K562 (cell line): Measurements from ENCODE around the gene PPM1E. TPM values are rescaled to one million over a fixed set of nuclear protein-coding genes. Genes with fewer than 3 reads are reported as not detected.
A peak's percentile ranks its signal among the peaks of the same experiment; 100 is the strongest.

Source experiments
- ATAC-seq: fragments of 200-7000 bp; cut with Tn5 transposase; 3 replicates; pipeline ENCODE4 v1.9.1; 2020; ENCODE audit warnings: moderate library complexity
- BruUV-seq: library from RNA; stranded (reverse); fragments of 400-500 nt; replicated peaks from 2 replicates; lab custom pipeline; 2021; lab: Mats Ljungman, UMichigan
- CTCF ChIA-PET: fragments of 300-600 bp; formaldehyde crosslinking; extraction: SDS; loops from one replicate; lab custom pipeline; 2021; ENCODE audit warnings: low intra/inter-chr PET ratio; lab: Yijun Ruan, JAX
- POLR2A ChIA-PET: fragments of 300-600, 350-650 bp; sonication (Branson Sonifier 250); formaldehyde crosslinking; extraction: SDS; loops from one replicate; lab custom pipeline; 2021; ENCODE audit warnings: antibody characterized with exemption, inconsistent platforms; lab: Yijun Ruan, JAX
- DNase-seq, 4 experiments: peaks; one replicate each; pipeline versions ENCODE4 v3.0.0 to v3.0.0-alpha.2; 2011 to 2018; ENCODE audit warnings: low spot score in 3 of 4, mixed read lengths in 3 of 4; ENCODE audit errors: extremely low read depth in 1 of 4
- FAIRE-seq: peaks from 2 replicates; lab custom pipeline; 2011; peaks lifted over from hg19 to GRCh38; lab: Jason Lieb, UNC
- H2AFZ ChIP-seq: 2 replicates; pipeline ENCODE4 v1.6.0; 2011; ENCODE audit warnings: low read depth, low read length, control low read depth, inconsistent platforms
- H3K27ac ChIP-seq: fragments of 200-600 bp; 3 replicates; pipeline ENCODE4 v1.8.0; 2011; ENCODE audit warnings: low read depth, mild to moderate bottlenecking, control low read depth, inconsistent platforms, low read length, moderate library complexity, mixed read lengths; ENCODE audit errors: extremely low read depth
- H3K27me3 ChIP-seq, 2 experiments: fragments of 300-600 bp in 1 of 2; 2 replicates in 1 of 2; 3 replicates in 1 of 2; pipeline versions ENCODE4 v1.6.0 to v1.8.0; 2011; ENCODE audit warnings: inconsistent platforms in 2 of 2, low read length in 2 of 2, mild to moderate bottlenecking in 1 of 2, mixed read lengths in 1 of 2, moderate library complexity in 1 of 2; ENCODE audit not compliant: control insufficient read depth in 2 of 2, insufficient read depth in 2 of 2
- H3K36me3 ChIP-seq: fragments of 300-600 bp; 3 replicates; pipeline ENCODE4 v1.8.0; 2011; ENCODE audit warnings: mild to moderate bottlenecking, low read length, inconsistent platforms; ENCODE audit not compliant: control insufficient read depth, insufficient read depth
- H3K4me1 ChIP-seq, 2 experiments: fragments of 200-600 bp in 1 of 2; replicated peaks in 1 of 2; 2 replicates in 1 of 2; 3 replicates in 1 of 2; pipeline versions ENCODE4 v1.5.1 to v1.8.0; 2011; ENCODE audit warnings: inconsistent platforms in 2 of 2, low read length in 2 of 2, mild to moderate bottlenecking in 1 of 2, mixed read lengths in 1 of 2, moderate library complexity in 1 of 2; ENCODE audit not compliant: control insufficient read depth in 2 of 2, insufficient read depth in 2 of 2
- H3K4me2 ChIP-seq: 2 replicates; pipeline ENCODE4 v1.6.1; 2011; ENCODE audit warnings: low read length, control low read depth, inconsistent platforms, mixed read lengths; ENCODE audit not compliant: insufficient read depth
- H3K4me3 ChIP-seq: fragments of 200-600 bp; sonication (generic), shearing (Covaris generic); 2 replicates; pipeline ENCODE4 v1.5.1; 2016; ENCODE audit warnings: control low read depth, inconsistent platforms
- H3K79me2 ChIP-seq: fragments of 200-600 bp; 3 replicates; pipeline ENCODE4 v1.8.0; 2011; ENCODE audit warnings: low read length, inconsistent platforms; ENCODE audit not compliant: control insufficient read depth, insufficient read depth
- H3K9ac ChIP-seq, 2 experiments: 2 replicates each; pipeline versions ENCODE4 v1.6.0 to v1.6.1; 2011; ENCODE audit warnings: low read depth in 2 of 2, low read length in 2 of 2, control low read depth in 1 of 2, inconsistent platforms in 1 of 2, mild to moderate bottlenecking in 1 of 2, mixed read lengths in 1 of 2; ENCODE audit not compliant: insufficient read depth in 1 of 2
- H3K9me1 ChIP-seq: one replicate; pipeline ENCODE4 v1.6.0; 2011; ENCODE audit warnings: inconsistent platforms, mild to moderate bottlenecking, low read length, moderate library complexity; ENCODE audit not compliant: control insufficient read depth, insufficient read depth
- H3K9me3 ChIP-seq: replicated peaks from 2 replicates; pipeline ENCODE4 v1.5.1; 2011; ENCODE audit warnings: low read depth, low read length, inconsistent platforms; ENCODE audit not compliant: control insufficient read depth, insufficient read depth
- H4K20me1 ChIP-seq: replicated peaks from 2 replicates; pipeline ENCODE4 v1.6.1; 2011; ENCODE audit warnings: low read length, inconsistent platforms, mixed read lengths; ENCODE audit not compliant: control insufficient read depth, insufficient read depth
- ARID1B ChIP-seq: fragments of 450-650 bp; IDR thresholded peaks from 2 replicates; pipeline ENCODE4 v1.6.1; 2016; ENCODE audit warnings: antibody characterized with exemption, mild to moderate bottlenecking, inconsistent platforms
- USF2 ChIP-seq: sonication (generic); formaldehyde crosslinking; IDR thresholded peaks from 2 replicates; pipeline ENCODE4 v1.5.0; 2020; ENCODE audit warnings: missing genetic modification reagents
- ZBTB33 ChIP-seq: sonication (generic); formaldehyde crosslinking; IDR thresholded peaks from 2 replicates; pipeline ENCODE4 v1.8.1; 2023; ENCODE audit warnings: mild to moderate bottlenecking, missing genetic modification reagents
- WGBS: fragments of 100-300 bp; shearing (Covaris generic); methylation state at CpG from one replicate; pipeline ENCODE4 v1.1.6; 2016; ENCODE audit warnings: low coverage, mixed read lengths; ENCODE audit not compliant: insufficient coverage; ENCODE audit errors: missing lambda C conversion rate; 5-methylcytosine and 5-hydroxymethylcytosine counted together
- in situ Hi-C: fragments of 300-500 bp; cut with MboI; formaldehyde crosslinking; loops from 4 replicates; pipeline ENCODE4 v1.15.0; 2018; ENCODE audit warnings: inconsistent platforms, mixed read lengths
- intact Hi-C: fragments of 100-400 bp; cut with micrococcal nuclease; formaldehyde crosslinking; loops from 2 replicates; pipeline ENCODE4 v1.14.2; 2022
- polyA plus RNA-seq, 8 experiments: library from polyadenylated mRNA; depleted of rRNA in 4 of 8; stranded (reverse) in 5 of 8; unstranded in 3 of 8; fragments of >200 nt; fragmentation: Nextera tagmentation in 2 of 8; fragmentation: Illumina TruSeq in 1 of 8; extraction: Ambion mirVana in 2 of 8; extraction: Trizol in 1 of 8; gene quantifications; 2 replicates each; pipeline versions ENCODE4 v1.2.1 to v1.2.3, GENCODE V29; 2011 to 2014; ENCODE audit warnings: inconsistent platforms in 1 of 8, missing spikeins in 1 of 8
- total RNA-seq, 7 experiments: library from RNA; depleted of rRNA in 6 of 7; stranded (reverse); fragments of >200 nt in 6 of 7; fragmentation: Illumina TruSeq in 2 of 7; extraction: Trizol in 2 of 7; gene quantifications; 2 replicates each; pipeline versions ENCODE4 v1.2.1 to v1.2.3, GENCODE V29; 2011 to 2021; ENCODE audit warnings: low replicate concordance in 1 of 7
- TF ChIP-seq, protein P1 (sequence below): fragments of 450-650 bp; IDR thresholded peaks from 2 replicates; pipeline ENCODE4 v1.6.1; 2016

Gene PPM1E
- total and polyA plus RNA-seq, 9 of the 15 experiments (the other 6 are each of a cell fraction or from before 2014, with no cell fraction given) = 1.0 to 5.7 (median 4.7) TPM

DNA sequence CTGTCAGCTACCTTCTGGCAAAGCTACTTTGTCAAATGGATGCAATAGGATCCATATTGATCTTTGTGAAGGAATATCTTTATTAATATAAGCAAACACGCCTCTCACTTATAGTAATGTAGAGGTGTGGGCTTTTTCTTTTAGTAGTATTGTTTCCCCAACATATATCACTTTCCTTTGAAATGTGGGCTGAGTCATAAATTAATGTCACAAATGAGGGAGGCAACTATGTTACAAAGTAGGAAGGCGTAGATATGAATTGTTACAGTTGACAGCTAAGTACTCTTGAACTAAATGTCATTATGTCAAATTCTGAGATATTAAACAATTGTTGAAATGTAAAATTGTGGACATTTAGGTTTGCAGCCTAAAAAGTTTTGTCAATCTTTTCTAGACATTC lies 2.6 kb upstream of the PPM1E start (continued):
- no peak for TF ChIP-seq ZBTB33 (CRISPR knock-in tag)
- TF ChIP-seq, protein P1, sequence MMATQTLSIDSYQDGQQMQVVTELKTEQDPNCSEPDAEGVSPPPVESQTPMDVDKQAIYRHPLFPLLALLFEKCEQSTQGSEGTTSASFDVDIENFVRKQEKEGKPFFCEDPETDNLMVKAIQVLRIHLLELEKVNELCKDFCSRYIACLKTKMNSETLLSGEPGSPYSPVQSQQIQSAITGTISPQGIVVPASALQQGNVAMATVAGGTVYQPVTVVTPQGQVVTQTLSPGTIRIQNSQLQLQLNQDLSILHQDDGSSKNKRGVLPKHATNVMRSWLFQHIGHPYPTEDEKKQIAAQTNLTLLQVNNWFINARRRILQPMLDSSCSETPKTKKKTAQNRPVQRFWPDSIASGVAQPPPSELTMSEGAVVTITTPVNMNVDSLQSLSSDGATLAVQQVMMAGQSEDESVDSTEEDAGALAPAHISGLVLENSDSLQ = peak; percentile 78

DNA sequence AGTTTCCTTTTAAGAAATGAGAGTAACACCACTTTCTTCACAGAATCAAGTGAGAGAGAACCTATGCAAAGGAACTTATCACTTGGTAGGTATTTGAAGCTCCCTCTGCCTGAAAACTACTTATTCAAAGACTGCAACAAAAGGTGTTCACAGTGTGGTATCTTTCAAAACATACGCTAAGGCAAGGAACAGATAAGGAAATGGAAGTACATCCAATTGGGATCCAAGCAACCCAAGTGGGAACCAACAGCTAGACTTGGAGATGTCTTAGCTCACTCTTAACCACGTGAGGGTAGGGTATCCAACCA lies 431 bp upstream of the PPM1E start:
- no peaks in the 10 kb centered on the region for H3K9me3 ChIP-seq
- intact Hi-C loops (no loop called here), in situ Hi-C loops (no loop called here)
- no peaks in the 10 kb centered on the region for H3K36me3 ChIP-seq
- H3K27me3 ChIP-seq = no peaks in the 10 kb centered on the region
- ChIA-PET POLR2A (interaction anchor here (0.9 to 3.4 kb wide), 5 partner anchors 8 to 124 kb away, joined by 3 to 20 read pairs (median 4); no protein-coding TSS in a partner anchor), CTCF (no interaction called here)
- peaks cover 8% of the 10 kb centered on the region; the same call in 1 of the 3 replicates for H3K79me2 ChIP-seq
- FAIRE-seq (peak; percentile 67), DNase-seq (no peak), ATAC-seq (no peak)
- peak overlapping the region; percentile 88 for H3K4me2 ChIP-seq
- H3K9me1 ChIP-seq = no peaks in the 10 kb centered on the region
- no peak overlapping the region for H3K27ac ChIP-seq
- H3K4me1 ChIP-seq = peaks cover 6 to 14% of the 10 kb centered on the region in 2 experiments; a peak in 4 of 5 replicates
- peak overlapping the region; percentile 14 to 93; a peak in 2 of 4 replicates for H3K9ac ChIP-seq
- no peaks in the 10 kb centered on the region for H4K20me1 ChIP-seq
- 13% methylated on average over 2 of the region's 2 CpGs for WGBS
- no TSS peak for BruUV-seq
- peak overlapping the region; percentile 70 for H3K4me3 ChIP-seq
- peak overlapping the region; percentile 91 for H2AFZ ChIP-seq
- TF ChIP-seq ARID1B (0 out of 2 replicates have a peak, but pooled peaks have one; percentile 27), USF2 (CRISPR knock-in tag) (peak; percentile 77)
